Breast epithelium (tissue), 3 donors: ENCODE data around the gene GPC5.

Experiments used
- POLR2A ChIP-seq: fragments of 450-650 bp; IDR thresholded peaks from one replicate; pipeline ENCODE4 v1.6.1; 2016; ENCODE audit warnings: antibody characterized with exemption, mild to moderate bottlenecking, moderate library complexity
- POLR2AphosphoS5 ChIP-seq, 3 donors: sonication (generic); formaldehyde crosslinking; IDR thresholded peaks; one replicate each; pipeline ENCODE4 v1.6.1; 2017; ENCODE audit warnings: antibody characterized with exemption in 3 of 3
- TF ChIP-seq, protein P1 (sequence below), 3 donors: fragments of 450-650 bp; IDR thresholded peaks; one replicate each; pipeline ENCODE4 v1.5.1; 2016 to 2017; ENCODE audit warnings: antibody characterized with exemption in 3 of 3, mild to moderate bottlenecking in 3 of 3, moderate library complexity in 3 of 3

DNA sequence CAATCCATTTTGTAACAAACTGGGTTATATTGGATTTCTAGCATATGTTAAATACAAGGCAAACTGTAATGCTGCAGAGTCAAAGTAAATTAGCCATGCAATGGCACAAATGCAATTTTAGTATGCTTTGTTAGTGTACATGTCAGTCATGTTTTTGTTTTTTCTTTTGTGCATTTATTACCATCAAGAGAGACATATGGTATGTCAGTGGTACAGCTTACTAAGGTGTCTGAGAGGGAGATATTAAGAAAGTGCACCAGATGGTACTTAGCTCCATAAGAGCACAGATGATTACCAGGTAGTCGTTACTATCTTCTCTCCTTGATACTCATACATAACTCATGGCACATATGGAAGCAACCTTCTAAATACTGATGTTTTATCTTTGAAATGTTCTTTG lies 550.3 kb downstream of the GPC5 start:
- TF ChIP-seq, protein P1, sequence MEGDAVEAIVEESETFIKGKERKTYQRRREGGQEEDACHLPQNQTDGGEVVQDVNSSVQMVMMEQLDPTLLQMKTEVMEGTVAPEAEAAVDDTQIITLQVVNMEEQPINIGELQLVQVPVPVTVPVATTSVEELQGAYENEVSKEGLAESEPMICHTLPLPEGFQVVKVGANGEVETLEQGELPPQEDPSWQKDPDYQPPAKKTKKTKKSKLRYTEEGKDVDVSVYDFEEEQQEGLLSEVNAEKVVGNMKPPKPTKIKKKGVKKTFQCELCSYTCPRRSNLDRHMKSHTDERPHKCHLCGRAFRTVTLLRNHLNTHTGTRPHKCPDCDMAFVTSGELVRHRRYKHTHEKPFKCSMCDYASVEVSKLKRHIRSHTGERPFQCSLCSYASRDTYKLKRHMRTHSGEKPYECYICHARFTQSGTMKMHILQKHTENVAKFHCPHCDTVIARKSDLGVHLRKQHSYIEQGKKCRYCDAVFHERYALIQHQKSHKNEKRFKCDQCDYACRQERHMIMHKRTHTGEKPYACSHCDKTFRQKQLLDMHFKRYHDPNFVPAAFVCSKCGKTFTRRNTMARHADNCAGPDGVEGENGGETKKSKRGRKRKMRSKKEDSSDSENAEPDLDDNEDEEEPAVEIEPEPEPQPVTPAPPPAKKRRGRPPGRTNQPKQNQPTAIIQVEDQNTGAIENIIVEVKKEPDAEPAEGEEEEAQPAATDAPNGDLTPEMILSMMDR (IDR thresholded peaks at IDR 0.05) = no peak
- TF ChIP-seq POLR2AphosphoS5 (IDR thresholded peaks at IDR 0.05) = no peak
- no peak for TF ChIP-seq POLR2A
